SK-N-MC (cell line): Measurements from ENCODE around the gene BCR.

Experiments used
- DNase-seq: peaks from one replicate; pipeline ENCODE4 v3.0.0-alpha.2; 2011; ENCODE audit warnings: low read depth, low spot score
- H3K27ac ChIP-seq: fragments of 200-600 bp; sonication (generic); 2 replicates; pipeline ENCODE4 v1.5.1; 2016; ENCODE audit warnings: mixed run types
- H3K36me3 ChIP-seq: fragments of 200-600 bp; sonication (generic); 2 replicates; pipeline ENCODE4 v1.6.1; 2017; ENCODE audit warnings: antibody characterized with exemption, low read length, mixed read lengths; ENCODE audit not compliant: insufficient read depth
- H3K4me3 ChIP-seq: fragments of 200-600 bp; sonication (generic); 2 replicates; pipeline ENCODE4 v1.5.1; 2016
- H3K9ac ChIP-seq: fragments of 200-600 bp; sonication (generic); 2 replicates; pipeline ENCODE4 v1.8.0; 2017; ENCODE audit warnings: mixed run types, mixed read lengths; ENCODE audit not compliant: insufficient read length
- H3K9me3 ChIP-seq: fragments of 200-600 bp; sonication (generic); 2 replicates; pipeline ENCODE4 v1.6.1; 2017; ENCODE audit warnings: low read depth, mild to moderate bottlenecking, antibody characterized with exemption, low read length, moderate library complexity, mixed read lengths
- EZH2 ChIP-seq: fragments of 200-600 bp; sonication (generic); IDR thresholded peaks from one replicate; pipeline ENCODE4 v1.6.1; 2017; ENCODE audit warnings: antibody characterized with exemption
- FOXP2 ChIP-seq: optimal IDR thresholded peaks from 2 replicates; pipeline ENCODE3; 2011; ENCODE audit warnings: mild to moderate bottlenecking, moderate library complexity; ENCODE audit not compliant: insufficient read depth; ENCODE audit errors: extremely low read length, control extremely low read depth
- POLR2AphosphoS5 ChIP-seq: IDR thresholded peaks from 2 replicates; pipeline ENCODE4 v1.6.1; 2012; ENCODE audit warnings: mild to moderate bottlenecking, low read depth, low read length, borderline replicate concordance

Gene BCR

DNA sequence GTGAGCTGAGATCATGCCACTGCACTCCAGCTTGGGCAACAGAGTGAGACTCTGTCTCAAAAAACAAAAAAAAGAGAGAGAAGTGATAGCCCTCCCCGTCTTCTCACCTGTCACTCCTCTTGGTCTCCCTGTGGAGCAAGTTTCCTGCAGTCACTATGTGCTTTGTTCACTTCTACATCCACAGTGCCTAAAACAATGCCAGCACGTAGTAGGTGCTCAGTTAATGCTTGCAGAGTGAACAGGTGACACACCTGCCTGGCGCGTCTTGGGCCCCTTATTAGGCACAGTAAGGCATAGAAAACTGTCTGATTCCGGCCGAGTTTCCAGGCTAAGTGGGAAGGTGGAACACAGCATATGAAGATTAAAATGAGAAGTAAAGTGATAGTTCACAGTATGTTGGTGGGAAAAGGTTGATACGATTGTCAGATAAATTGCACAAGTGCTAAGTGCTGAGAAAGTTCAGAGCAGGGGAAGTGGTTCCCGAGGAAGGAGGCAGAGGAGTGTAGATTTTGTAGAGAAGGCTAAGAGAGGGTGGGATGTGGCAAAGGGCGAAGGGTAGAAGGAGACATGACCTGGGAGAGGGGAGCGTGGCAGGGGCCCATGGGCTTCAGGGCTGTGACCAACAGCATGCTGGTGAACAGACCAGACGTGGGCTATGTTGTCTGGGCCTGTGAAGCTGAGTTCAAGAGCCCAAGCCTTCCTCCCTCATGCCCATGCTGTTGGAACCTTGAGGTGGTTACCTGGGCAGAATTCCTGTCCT lies 41.9 kb downstream of the BCR start:
- H3K4me3 ChIP-seq, result no peak overlapping the region
- H3K9me3 ChIP-seq, result no peaks in the 10 kb centered on the region
- no peak overlapping the region for H3K27ac ChIP-seq
- TF ChIP-seq EZH2 (no peak), POLR2AphosphoS5 (no peak), FOXP2 (no peak)
- H3K36me3 ChIP-seq, result no peaks in the 10 kb centered on the region; the same call in 1 of the 2 replicates
- no peak for DNase-seq
- no peak overlapping the region for H3K9ac ChIP-seq

DNA sequence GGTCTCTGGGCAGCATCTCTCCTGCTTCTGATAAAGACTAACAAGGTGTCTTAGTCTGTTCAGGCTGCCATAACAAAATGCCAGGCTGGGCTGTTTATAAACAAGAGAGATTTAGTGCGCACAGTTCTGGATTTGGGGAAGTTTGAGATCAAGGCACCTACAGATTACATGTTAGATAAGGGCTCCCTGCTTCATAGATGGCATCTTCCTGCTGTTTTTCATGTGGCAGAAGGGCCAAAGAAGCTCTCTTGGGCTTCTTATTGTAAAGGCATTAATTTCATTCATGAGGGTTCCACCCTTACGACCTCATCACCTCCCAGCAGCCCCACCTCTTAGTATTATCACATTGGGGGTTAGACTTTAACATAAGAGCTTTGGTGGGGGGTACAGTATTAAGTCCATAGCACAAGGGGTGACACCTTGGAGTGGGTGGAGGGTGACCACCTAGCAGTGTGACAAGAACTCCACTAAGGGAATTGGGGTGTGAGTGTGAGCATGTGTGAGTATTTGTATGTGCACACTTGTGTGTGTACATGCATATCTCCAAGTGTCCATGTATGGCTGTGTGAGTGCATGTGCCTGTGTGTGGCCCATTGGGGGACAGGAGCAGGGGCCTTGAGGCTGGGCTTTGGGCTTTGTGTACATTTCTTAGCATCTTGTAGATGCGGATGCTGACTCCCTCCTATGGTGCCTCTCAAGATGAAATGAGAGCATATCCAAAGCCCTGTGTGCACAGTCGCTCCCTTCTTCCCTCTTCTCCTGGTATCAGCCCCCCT lies 42.7 kb downstream of the BCR start:
- TF ChIP-seq POLR2AphosphoS5 (no peak), FOXP2 (no peak), EZH2 (no peak)
- no peak for DNase-seq
- H3K4me3 ChIP-seq, result no peak overlapping the region
- H3K9me3 ChIP-seq, result 0 out of 2 replicates have a peak, but pooled peaks cover 2% of the 10 kb centered on the region
- H3K27ac ChIP-seq, result no peak overlapping the region
- H3K36me3 ChIP-seq, result peaks cover 3% of the 10 kb centered on the region; the same call in 1 of the 2 replicates
- H3K9ac ChIP-seq, result no peak overlapping the region

DNA sequence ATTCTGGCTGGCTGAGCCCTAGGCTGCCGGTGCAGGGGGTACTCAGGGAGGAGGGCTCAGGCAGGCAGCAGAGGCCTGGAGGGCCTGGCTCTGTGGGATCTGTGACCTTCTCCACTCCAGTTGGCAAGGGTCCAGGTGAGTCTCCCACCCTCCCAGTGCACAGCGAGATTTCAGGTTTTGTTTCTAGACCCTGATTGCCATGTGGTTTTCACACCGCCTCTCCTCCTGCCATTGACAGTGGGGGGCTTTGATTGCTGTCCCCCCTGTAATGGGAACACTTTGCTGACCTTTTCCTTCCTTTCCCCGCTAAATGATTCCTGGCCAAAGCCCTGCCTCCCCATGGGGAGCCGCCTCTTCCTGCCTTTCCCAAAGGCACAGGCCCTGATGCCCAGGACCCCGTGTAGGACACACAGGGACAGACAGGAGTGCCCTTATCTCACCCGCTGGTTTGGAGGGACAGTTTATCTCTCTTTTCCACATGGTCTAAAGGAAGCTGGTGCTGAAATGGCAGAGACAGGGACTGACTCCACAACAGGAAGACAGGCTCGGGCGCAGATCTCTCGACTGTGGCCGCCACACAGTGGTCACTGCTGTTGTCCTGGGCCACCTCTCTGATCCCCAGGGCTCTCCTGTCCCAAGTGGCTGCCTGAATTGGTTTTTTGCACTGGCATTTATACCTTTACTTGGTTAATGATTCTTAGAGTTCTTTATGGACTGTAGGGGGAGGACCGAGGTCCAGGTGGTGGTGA lies 43.4 kb downstream of the BCR start:
- H3K4me3 ChIP-seq, result no peak overlapping the region
- peaks cover 3% of the 10 kb centered on the region; the same call in 1 of the 2 replicates for H3K36me3 ChIP-seq
- no peak overlapping the region for H3K27ac ChIP-seq

DNA sequence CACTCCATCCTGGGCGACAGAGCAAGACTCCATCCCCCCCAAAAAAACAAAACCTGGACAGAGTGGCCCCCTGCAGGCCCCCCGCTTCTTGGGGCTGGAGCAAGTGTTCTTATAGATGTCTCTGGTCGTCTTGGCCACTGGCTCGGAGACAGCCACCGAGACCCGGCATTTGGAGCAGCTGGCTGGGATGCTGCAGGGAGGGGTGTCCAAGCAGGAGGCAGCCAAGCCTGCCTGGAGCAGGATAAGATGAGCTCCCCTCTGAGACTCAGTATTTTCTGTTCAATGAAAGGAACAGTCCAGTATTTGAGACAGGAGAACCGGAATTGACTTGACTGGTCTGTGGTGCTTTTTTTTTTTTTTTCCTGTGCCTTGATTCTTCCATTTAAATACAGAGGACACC lies 44.5 kb downstream of the BCR start:
- no peak overlapping the region for H3K9ac ChIP-seq
- no peak overlapping the region for H3K27ac ChIP-seq
- TF ChIP-seq EZH2, result no peak

More for the DNA sequence above, 43.4 kb downstream of the BCR start:
- Histone ChIP-seq H3K9ac (no peak overlapping the region), H3K9me3 (peaks cover 8% of the 10 kb centered on the region; the same call in 1 of the 2 replicates)
- TF ChIP-seq EZH2, result no peak
- no peak for TF ChIP-seq FOXP2
- TF ChIP-seq POLR2AphosphoS5, result no peak
- no peak for DNase-seq

DNA sequence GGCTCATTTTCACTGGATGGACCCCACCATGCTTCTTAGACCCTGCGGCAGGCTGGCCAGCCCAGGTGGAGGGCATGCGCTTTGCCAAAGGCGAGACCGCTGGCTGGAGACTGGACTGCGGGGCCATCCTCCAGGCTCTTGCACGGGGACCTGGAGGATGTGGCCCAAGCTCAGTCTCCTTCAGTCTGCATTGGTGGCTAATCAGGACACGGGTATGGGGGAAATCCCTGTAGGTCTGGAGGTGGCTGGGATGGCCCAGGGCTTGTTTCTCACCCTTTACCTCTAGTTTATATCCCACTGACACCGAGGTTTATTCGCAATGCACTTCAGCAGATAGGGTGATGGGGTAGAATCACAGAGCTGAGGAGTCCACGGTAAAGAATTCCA lies 45.0 kb downstream of the BCR start:
- TF ChIP-seq EZH2 (no peak), POLR2AphosphoS5 (no peak), FOXP2 (no peak)
- Histone ChIP-seq H3K9ac (no peak overlapping the region), H3K27ac (peak overlapping the region; percentile 72), H3K4me3 (peak overlapping the region; percentile 58), H3K36me3 (peaks cover 9% of the 10 kb centered on the region; the same call in 1 of the 2 replicates), H3K9me3 (peaks cover 10% of the 10 kb centered on the region; the same call in 1 of the 2 replicates)
- DNase-seq, result no peak

More for the DNA sequence above, 44.5 kb downstream of the BCR start:
- DNase-seq, result no peak
- Histone ChIP-seq H3K36me3 (peaks cover 9% of the 10 kb centered on the region; the same call in 1 of the 2 replicates), H3K4me3 (no peak overlapping the region), H3K9me3 (peaks cover 10% of the 10 kb centered on the region; the same call in 1 of the 2 replicates)

DNA sequence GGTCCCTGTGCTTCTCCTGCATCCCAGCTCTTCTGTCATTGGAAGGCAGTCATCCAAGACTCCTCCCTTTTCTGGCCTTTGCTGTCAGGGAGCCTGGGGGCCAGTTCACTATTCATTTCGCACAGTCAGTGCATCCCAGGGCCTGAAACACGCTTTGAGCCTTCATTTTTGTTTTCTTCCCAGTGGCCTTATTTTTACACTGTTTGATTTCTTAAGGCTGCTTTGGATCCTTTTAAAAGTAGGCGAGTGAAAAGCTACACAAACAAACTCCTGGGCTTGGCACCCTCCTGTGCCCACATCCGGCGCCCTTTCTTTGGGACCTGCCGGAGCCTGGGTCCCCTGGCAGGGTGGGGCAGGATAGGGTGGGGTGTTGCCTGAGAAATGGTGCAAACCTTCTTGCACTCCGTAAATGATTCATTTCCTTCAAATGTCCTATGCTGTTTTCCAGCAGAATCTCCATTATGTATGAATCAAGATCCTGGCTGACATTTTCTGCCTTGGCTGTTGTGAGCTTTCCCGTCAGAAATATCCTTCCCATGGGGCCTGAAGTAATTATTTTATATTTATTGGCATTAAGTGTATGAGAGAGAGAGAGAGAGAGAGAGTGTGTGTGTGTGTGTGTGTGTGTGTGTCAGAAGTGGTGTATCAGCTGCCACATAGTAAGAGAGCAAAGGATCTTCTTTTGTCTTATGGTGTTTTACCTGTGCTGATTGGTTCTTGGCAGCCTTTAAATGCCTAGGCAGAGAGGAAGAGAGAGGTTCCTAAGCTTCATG lies 45.6 kb downstream of the BCR start:
- Histone ChIP-seq H3K27ac (peak overlapping the region; percentile 72), H3K4me3 (peak overlapping the region; percentile 58), H3K9me3 (peaks cover 10% of the 10 kb centered on the region; the same call in 1 of the 2 replicates), H3K36me3 (peaks cover 9% of the 10 kb centered on the region; the same call in 1 of the 2 replicates), H3K9ac (no peak overlapping the region)
- TF ChIP-seq FOXP2 (no peak), EZH2 (no peak), POLR2AphosphoS5 (no peak)
- DNase-seq, result no peak

DNA sequence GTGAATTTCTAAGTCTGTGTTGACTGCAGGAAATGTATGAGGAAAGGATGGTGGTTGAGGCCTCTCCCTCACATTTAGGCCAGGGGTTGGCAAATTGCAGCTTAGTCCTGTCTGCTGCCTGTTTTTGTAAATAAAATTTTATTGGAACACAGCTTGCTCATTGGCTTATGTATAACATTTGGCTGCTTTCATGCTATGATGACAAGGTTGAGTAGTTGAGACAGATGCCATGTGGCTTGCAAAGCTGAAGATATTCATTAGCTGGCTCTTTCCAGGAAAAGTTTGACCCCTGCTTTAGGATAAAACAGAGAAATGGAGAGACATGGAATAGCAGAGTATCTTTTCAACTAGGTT lies 46.2 kb downstream of the BCR start:
- Histone ChIP-seq H3K36me3 (peaks cover 9% of the 10 kb centered on the region; the same call in 1 of the 2 replicates), H3K9me3 (peaks cover 10% of the 10 kb centered on the region; the same call in 1 of the 2 replicates), H3K9ac (no peak overlapping the region), H3K27ac (peak overlapping the region; percentile 72; the same call in 1 of the 2 replicates), H3K4me3 (no peak overlapping the region)
- no peak for TF ChIP-seq EZH2
- TF ChIP-seq POLR2AphosphoS5, result no peak
- no peak for TF ChIP-seq FOXP2
- no peak for DNase-seq
